Activated CD4-positive, alpha-beta T cell treated with anti-CD3 and anti-CD28 coated beads for 24 hours (primary cell): ENCODE data around the gene COL4A2.
A peak's percentile ranks its signal among the peaks of the same experiment; 100 is the strongest.

Source experiments
- DNase-seq, 2 donors: peaks; one replicate each; pipeline ENCODE4 v3.0.0-alpha.2; 2020; ENCODE audit warnings: low read depth in 2 of 2

COL4A2 gene

DNA sequence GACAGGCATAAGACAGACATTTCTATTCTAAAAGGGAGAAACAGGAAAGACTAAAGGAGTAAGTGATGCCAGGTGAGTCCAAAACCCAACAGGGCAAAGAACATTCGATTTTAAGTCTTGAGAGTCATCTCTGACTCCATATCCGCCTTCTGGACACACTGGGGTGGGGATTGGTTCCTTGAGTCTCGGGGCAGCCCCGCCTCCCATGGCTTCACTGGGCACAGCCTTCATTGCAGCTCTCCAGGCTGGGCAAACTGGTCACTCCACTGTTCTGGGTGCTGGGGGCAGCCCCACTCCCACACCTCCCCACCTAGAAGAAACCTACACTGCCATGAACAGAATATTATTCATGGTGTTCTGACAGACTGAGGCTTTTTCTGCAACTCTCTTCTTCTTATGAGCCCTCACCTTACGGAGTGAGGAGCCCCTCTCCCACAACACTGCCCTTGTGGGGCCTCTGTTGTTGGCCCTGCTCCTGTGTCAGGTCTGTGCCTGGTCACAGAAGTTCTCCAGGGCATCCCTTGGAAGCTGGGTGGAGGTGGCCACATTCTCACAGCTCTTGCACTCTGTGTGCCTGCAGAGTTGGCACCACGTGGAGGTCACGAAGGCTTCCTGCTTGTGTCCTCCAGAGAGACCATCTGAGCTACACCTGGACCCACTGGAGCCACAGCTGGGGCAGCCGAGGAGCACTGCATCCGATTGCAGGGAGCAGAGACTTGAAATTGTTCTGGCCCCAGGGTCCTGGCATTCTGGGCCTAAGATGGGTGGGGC lies 95.4 kb downstream of the COL4A2 start:
- no peak for DNase-seq

DNA sequence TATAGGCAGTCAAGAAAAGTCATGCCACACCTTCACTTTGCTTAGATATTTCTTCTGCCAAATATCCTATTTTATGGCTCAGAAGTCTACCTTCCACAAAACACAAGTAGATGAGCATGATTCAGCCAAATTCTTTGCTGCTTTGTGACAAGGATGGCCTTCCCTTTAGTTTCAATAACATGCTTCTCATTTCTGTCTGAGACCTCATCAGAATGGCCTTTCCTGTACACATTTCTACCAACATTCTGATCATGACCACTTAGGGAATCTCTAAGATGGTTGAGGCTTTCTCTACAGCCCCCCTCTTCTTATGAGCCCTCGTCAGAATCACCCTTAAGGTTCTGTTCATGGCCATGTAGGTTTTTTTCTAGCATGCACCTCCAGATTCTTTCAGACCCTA lies 96.2 kb downstream of the COL4A2 start:
- DNase-seq = no peak

DNA sequence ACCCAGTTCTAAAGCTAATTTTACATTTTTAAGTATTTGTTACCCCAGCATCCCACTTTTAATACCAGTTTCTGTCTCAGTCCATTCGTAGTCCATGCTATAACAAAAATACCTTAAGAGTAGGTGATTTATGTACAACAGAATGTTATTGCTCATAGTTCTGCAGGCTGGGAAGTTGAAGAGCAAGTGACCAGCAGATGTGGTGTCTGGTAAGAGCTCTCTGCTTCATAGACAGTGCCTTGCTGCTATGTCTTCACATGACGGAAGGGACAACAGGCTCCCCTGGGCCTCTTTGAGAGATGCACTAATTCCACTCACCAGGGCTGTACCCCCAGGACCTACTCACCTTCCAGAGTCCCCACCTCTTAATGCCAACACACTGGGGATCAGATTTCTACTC lies 96.6 kb downstream of the COL4A2 start:
- no peak for DNase-seq

DNA sequence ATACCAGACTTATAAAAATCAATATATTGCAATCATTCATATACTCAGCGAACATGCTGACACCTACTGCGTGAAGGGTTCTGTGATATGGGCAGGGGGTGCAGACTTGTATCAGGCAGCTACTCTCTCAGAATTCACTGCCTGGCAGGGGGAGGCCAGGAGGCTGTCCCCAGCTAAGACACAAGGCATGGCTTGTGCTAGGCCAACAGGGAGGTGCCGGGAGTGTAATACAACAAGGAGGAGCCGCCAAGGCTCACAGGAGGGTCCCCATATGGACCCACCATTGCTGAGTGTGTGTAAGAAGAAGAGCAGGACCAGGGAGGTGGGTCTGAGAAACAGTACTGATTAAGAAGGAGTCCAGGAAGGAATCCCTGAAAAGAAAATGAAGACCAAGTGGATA lies 97.2 kb downstream of the COL4A2 start:
- no peak for DNase-seq

DNA sequence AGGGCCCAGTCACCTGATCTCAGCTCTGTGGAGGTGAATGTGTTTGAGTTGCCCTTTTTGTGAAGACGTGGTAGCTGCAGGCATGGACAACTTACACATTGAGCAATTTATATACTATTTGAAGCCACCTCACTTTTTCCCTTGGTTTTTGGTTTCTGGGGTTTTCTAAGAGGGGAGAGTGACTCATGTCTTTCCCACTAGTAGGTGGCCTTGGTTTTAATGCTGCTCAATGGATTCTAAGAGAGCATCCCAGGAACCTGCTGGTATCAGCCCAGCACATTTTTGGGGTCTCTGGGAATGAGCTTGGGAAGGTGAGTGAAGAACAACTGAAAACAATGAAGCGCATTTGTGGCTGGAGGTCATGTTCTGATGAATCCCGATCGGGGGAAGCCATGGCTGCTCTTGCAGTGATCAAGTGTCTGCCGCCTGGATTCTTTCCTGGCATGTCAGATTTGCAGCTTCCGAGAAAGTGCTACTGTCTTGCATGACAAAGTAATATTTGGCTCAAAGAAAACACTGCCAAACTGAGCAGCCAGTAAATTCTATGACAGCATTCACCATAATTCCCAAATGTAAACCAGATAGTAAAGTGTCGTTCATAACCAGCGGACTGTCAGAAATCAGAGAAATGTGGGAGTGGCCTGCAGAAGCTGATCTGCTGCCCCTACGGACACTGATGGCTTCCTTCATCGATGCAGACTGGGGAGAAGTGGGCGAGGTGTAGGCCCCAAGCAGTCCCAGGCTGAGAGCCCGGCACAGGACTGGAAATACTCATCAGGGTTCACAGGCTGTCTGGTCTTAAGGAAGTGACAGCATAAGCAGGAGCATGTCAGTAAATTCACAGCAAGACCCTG lies 98.7 kb downstream of the COL4A2 start:
- DNase-seq = no peak

DNA sequence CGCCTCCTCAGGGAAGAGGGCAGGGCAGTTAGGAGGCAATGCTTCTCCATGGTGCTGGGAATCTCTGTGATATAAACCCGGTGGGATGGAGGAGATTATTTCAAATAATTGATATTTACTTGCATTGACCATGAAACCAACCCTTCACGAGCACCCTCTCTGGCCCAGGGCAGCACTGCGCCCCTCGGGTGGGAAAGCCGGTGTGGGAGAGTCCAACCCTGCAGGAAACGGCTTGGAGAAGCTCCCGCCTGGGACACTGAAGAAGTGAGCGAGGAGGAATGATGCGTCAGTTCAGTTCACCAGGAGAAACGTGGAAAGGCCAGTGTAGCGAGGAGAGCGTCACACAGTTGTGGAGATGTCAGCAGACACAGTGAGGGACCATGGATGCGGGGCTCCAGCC lies 99.9 kb downstream of the COL4A2 start:
- no peak for DNase-seq

DNA sequence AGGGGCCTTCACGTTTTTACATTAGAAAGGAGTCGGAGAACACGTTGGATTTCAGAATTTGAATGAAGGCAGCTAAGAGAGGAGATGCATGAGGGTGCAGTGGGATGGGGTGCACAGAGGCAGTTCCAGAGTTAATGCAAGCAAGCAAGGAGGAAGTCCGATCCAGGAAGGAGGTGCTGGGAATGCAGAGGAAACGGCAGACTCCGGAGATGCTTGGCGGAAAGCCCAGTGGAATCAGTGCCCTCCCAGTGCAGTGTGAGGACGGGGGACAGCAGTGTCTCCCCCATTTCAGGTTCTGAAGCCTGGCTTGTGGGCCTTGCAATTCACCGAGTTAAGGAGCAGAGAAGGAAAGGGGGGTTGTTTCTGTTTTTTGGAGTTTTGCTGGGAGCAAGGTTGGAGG lies 100.4 kb downstream of the COL4A2 start:
- no peak for DNase-seq

DNA sequence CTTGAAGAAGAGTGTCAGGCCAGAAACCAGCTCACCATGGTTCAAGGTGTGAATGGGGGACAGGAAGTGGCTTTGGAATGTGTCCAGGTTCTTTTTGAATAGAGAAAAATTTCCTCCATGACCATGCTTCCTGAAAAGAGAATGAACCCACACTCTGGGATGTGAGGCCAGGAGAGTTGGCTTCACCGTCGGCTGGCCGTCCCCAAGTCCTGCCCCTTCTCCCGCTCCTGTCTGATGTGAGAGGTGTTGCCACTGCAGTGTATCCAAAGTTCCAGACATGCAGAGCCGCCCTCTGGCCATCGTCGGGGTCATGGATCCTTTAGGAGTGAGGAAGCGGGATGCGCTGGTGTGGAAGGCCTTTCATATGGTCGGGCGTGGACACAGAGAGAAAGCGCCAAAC lies 101.2 kb downstream of the COL4A2 start:
- no peak for DNase-seq

DNA sequence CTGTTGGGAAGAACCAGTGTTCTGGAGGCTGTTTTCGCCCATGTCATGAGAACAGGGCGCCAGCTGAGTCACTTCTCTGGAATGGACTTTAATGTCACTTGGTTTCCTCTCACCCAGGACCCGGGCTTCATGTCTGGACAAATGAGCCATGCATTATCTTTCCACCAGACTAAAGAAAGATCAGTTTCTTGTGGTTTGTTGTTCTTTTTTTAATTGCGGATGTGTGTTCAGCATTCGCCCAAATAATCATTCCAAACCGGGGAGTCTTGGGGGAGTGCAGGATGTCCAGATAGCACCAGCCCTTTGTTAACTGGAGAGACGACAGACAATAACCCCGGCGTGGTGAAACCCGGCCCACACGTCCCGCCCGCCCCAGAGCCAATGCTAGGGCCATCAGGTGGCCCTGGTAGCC lies 102.5 kb downstream of the COL4A2 start:
- DNase-seq = no peak

DNA sequence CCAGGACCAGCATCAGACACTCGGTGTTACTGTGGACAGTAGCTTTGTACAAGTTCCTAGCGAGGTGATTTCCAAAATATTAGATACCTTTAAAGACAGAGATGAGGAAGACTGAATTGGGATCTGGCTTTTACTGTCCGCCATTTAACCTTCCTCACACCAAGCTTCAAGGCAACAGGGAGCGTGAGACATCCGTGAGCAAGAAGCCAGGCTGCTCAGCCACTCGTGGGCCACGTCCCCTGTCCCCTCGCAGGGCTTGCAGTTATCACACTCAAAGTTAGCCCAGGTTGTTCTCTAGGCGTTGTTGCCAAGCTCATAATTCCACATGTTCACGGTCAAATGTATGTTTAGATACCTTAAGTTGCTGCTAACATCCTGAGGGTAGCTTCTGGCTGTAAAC lies 102.9 kb downstream of the COL4A2 start:
- no peak for DNase-seq

DNA sequence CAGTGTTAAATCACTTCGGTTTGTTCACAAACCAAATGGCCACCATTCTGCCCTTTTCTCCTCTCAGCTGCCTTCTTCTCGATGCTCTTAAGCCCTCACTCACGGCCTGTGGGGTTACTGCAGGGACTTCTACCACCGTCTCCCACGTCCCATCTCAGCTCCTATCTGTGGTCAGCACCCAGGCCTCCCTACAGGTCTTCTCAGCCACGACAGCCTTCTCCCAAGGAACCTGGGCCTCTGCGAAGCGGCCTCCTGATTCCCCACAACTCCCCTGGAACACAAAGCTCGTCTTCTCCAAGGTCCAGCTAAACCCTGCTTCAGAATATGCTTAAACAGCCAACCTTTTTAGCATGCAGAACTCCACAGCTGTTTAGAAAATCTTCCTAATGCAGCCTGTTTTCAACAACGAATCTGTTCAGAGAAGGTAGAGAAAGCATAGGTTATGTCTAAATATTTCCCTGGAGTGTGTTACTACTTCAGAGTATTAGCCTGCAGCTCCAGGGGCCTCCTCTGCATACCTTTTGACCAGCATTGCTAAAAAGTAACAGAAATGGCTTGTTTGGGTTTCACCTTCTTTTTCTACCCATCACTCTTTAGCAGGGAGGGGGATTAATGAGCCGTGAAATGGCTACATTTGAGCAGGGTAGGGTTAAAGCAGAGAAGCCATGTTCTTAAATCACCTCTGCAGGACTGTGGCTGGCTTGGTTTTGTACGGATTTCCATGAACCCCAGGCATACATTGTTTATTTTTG lies 104.0 kb downstream of the COL4A2 start:
- DNase-seq = no peak

DNA sequence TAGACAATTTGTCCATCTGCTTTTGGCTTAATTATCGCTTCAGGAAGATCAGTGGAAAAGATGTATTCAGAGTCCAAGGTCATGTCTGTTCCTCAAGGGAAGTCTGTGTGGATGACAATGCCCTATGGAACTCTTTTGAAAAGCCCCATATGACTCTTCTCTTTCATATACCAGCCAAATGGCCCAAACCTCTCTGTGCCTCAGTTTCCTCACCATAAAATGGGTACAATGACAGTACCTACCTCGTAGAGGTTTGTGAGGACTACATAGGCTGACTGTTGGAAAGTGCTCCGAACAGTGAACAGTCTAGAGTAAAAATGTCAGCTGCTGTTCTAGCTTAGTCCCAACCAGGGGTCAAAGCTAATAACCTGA lies 104.6 kb downstream of the COL4A2 start:
- no peak for DNase-seq

DNA sequence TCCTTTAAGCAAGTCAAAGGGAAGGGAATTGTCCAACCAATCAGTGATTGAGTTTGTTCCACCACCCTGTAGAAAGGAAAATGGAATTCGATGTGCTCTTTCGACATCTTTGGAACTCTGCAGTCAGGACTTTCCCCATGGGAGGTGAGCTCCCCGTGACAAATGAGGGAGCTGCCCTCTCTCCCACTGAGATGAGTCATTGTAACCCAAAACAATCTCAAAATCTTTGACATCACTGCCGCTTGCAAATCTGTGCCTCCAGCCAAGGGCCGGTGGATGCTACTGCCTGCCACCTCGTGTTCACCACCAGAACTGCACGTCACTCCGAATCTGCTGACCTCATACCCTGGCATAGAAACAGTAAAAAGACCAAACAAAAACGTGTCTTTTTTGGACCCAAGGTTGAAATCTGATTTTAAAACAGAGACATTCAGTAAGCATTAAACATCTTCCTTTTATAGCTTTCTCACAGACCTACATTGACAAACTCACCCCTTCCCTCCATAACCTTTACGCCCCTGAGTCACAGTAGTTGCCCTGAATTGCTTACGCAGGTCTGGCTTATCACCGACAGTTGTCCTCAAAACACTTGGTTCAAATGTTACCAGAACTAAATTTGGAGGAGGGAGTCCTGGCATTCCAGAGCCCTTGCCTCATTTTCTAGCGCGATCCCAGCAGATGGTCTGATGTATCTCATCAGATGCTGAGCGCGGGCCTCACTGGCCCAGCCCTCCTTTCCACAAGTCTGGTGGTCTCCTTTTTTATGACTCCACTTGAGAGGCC lies 105.2 kb downstream of the COL4A2 start:
- DNase-seq = peak; percentile 42 to 59

DNA sequence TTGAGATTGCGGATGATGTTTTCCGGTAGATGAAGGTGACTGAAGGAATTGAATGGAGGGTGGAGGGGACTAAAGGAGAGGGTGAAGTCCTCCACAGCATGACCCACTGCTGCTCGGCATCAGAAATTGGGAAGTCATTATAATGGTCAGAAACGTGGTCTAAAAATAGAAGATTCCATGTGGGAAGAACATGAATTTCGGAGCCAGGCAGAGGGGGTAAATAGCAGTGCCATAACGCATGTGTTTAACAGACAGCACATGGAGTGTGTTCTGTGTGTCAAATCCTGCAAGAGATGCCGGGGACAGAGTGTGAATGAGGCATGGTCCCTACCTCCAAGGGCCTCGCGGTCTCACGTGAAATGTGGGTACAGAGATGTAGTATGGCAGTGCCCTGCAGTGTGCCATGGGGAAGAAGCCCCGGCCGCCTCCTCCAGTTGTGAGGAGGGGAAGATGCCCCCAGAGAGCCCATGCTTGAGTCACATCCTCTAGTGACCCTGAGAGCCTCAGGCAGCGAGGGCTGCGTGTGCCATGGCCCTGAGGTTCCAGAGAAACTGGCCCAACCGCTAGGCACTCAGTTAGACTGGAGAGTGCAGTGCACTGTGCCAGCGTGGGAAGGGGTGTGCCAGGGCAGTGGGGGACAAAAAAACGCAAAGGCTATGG lies 106.1 kb downstream of the COL4A2 start:
- DNase-seq = no peak

DNA sequence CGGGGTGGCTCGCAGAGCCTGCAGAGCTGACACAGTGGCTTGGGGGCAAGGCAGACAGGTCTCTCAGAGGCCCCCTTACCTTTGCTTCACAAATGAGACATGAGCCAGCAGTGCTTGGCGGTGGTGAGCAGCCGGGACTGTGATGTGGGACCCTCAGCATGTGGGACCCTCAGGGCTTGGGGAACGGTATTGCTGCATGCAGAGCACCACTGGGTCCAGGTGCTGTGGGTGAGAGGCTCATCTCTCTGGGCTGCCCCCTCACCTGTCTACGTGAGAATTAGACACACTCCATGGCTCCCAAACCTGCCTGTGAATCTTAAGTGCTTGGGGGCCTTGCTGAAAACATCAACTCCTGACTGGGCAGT lies 106.6 kb downstream of the COL4A2 start:
- DNase-seq = no peak

DNA sequence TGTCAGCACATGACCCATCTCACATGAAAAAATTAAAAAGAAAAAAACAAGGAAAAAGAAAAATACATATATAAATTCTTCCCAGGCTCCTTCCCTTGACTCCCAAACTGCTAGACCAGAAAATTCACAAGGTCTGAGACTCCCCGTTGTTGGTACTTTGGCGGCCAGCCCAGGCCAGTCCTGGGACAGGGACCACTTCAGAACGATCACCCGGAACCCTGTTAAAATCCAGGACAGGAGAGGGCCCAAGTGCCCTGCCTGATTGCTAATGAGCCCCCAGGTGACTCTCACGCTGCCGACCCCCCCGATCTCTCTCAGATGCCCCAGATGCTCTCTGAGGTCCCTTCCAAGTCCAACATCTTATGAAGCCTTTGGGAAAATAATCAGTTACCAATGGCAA lies 107.2 kb downstream of the COL4A2 start:
- no peak for DNase-seq

DNA sequence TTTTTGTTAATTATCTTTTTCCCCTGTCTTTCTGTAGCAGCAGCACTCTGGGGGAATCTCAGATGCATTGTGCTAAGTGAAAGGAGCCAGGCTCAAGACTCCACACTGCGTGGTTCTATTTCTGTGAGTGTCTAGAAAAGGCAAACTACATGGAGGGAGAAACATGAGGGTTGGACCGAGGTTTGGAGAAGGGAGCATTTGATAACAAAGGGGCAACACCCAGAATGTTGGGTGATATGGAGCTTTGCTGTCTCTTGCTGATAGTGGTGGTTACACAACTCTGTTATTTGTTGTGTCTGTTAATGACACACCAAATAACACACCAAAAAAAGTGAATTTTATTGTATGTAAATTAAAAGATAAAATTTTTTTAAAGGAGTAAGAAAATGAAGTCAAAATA lies 107.8 kb downstream of the COL4A2 start:
- no peak for DNase-seq

DNA sequence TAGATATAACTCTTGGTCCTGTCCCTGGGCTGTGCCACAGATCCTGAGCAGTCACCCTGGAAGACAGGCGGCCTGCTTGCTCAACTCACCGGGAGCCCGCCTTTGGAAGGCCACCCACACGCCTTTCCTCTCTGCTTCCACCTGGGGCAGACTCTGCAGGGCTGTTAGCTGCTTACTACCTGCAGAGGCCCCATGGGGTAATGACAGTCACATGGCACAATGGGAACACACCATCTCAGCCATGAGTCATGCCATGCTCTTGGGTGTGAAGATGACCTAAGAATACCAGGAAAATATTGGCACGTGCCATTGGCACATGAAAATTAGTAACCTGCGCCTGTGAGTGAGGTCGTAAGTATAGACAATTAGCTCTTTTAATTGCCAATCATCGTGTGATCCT lies 108.6 kb downstream of the COL4A2 start:
- DNase-seq = no peak

DNA sequence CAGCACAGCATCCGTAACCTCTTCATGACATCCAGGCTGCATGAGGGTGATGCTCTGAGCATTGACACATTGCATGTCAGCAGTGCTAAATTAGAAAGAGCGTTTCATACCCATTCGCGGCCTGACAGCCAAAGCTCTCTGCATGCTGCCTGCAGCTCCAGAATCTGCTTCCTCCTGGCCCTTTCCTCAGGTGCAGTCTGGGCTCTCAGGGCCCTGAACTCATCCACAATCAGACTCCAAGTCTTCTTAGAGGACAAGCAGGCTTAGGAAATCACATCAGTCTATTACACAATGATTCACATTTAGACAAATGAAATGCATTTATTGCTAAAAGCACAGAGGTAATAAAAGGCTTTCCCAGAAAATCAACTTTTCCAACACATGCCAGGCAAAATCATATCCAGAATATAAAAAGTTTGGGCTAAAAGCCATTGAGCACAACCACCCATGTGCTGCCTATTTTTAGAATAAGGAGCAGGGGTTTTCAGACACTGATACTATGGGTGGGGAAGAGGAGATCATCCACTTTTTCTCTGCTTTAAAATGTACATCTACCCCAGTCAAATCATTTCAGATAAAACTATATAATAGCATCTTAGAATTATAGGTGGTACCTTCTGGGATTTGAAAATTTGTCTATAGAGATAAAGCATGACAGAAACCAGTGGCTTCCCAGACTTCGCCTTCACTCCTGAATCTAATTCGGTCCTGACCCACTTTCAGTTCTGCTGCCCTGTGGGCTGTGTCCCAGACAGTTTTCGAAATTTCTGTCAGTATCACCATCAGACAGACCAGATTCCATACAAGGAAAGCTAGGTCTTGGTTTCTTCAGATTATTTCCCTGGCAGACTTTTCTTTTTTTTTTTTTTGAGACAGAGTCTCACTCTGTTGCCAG lies 109.3 kb downstream of the COL4A2 start:
- DNase-seq = no peak

DNA sequence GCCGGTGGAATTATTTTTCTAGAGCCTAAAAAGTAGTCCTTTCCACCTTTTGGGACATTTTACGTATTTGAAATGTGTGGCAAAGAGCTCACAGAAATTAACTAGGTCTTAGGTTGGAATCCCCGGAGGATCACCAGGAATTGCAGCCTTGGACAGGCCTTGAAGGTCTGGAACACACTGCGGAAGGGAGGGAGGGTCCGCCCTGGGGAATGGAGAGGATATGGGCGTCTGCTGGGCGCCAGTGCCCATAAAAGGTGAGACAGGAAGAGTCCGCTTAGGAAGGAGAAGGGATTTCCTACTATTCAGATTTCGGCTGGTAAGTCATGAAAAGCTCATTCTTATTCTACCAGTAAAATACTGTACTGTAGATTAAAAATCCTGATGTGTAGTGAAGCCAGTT lies 111.9 kb downstream of the COL4A2 start:
- no peak for DNase-seq
